GM19099 (cell line): ENCODE results near the gene TMTC1.

ENCODE experiments used
- POLR2A ChIP-seq: IDR thresholded peaks from 3 replicates; pipeline ENCODE4 v1.6.1; 2011; ENCODE audit warnings: low read depth; ENCODE audit not compliant: insufficient read length; ENCODE audit errors: extremely low read depth

TMTC1 gene

GRCh38 chr12:29572938-29573337 lies 210.8 kb downstream of the TMTC1 start:
- no peak for TF ChIP-seq POLR2A

- TF ChIP-seq POLR2A: no peak
These were observed 211.3 kb downstream of the TMTC1 start for GRCh38 chr12:29572464-29572863.

DNA sequence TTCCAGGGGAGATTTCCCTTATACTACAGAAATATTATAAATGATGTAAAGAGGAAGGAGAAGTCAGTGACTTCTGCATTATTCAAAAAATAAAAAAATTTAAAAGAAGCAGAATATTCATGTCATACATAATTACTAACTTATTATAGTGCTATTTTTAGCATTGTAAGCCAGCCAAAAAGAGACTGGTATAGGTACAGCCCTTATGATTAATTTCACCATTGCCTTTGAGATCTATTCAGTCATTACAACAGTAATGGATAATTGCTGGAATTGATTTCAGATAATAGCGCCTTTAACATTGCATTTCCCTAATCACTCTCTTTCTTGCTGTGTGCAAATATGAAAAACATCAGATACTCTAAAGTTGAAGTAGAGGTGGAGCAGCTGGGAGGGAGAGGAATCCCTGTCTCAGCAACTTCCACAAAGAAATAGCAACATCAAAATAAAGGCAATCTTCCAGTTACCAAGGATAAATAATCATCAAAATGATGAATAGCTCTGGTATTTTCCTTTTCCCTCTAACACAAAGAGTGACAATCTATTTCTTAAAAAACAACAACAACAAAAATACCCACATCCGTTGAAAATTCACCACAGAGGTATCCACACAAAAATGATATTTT lies 214.5 kb downstream of the TMTC1 start:
- TF ChIP-seq POLR2A: no peak

GRCh38 chr12:29566441-29566840 lies 217.3 kb downstream of the TMTC1 start:
- no peak for TF ChIP-seq POLR2A

DNA sequence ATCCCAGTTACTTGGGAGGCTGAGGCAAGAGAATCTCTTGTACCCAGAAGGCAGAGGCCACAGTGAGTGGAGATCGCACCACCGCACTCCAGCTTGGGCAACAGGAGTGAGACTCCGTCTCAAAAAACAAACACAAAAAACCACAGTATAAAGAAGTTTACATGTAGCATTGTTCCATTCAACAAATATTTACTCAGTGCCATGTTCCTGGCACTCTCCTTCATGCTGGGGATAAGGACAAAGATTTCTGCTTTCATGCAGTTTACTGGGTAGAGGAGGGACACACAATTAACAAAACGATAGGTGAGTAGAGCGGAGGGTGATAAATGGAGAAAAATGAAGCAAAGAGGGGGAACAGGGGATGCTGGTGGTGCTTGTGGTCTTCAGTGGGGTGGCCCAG lies 218.0 kb downstream of the TMTC1 start:
- TF ChIP-seq POLR2A: no peak

GRCh38 chr12:29564925-29565324 lies 218.8 kb downstream of the TMTC1 start:
- no peak for TF ChIP-seq POLR2A

GRCh38 chr12:29563636-29564035 lies 220.1 kb downstream of the TMTC1 start:
- TF ChIP-seq POLR2A: no peak

DNA sequence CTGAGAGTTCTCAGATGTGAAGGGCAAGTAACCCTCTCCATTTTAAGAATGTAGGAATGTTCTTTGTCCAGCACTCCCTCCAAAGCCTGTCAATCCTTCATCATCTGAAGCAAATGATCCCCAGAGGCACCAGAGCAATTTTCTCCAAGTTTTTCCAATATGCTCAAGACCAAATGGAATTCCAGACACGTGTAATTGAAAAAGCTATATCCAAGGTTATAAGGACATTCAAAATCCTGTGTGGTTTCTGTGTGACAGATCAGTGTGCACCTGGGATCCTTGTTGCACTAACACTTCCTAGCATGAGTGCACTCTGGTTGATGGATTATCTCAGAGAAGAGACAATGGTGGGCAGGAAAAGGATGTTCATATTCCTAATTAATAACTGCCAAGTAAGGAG lies 220.7 kb downstream of the TMTC1 start:
- TF ChIP-seq POLR2A: no peak

- TF ChIP-seq POLR2A: no peak
These were observed 221.5 kb downstream of the TMTC1 start for GRCh38 chr12:29562110-29562804.

DNA sequence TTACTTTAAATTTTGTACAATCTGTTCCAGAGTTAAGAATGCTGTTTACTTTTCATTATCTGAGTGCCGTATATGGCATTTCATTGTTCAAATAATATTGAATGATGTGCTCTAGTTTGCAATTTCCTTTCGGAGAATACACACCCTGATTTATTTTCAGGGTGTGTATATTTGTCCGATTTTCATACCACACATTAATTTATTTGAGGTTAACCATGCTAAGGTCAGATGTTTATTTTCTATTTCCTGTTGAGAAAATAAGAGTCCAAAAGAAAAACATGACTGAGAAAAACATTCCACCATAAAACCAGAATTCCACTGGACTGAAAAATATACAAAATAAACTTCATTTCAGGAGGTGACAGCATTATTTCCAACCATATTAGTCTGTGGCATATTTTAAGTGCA lies 222.1 kb downstream of the TMTC1 start:
- TF ChIP-seq POLR2A: no peak

DNA sequence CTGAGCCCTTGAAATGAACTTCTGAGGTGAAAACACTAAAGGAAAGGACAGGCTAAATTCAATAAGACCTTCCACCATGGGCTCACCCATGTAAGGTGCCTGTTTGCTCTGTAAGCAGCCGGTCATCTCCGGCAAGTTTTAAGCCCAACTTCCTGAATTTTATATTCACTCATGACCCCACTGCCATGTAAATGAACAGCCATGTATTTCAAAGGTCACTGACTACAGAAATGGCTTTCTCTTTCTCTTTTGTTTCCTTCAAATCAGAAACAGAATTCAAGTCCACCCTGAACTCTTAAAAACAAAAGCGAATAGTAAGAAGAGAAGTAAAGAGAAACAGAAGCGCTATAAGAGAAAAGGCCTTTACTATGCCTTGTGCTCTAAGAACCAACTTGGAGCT lies 224.5 kb downstream of the TMTC1 start:
- no peak for TF ChIP-seq POLR2A

GRCh38 chr12:29556363-29556762 lies 227.4 kb downstream of the TMTC1 start:
- no peak for TF ChIP-seq POLR2A

- no peak for TF ChIP-seq POLR2A
These were observed 230.6 kb downstream of the TMTC1 start for GRCh38 chr12:29552994-29553748.

DNA sequence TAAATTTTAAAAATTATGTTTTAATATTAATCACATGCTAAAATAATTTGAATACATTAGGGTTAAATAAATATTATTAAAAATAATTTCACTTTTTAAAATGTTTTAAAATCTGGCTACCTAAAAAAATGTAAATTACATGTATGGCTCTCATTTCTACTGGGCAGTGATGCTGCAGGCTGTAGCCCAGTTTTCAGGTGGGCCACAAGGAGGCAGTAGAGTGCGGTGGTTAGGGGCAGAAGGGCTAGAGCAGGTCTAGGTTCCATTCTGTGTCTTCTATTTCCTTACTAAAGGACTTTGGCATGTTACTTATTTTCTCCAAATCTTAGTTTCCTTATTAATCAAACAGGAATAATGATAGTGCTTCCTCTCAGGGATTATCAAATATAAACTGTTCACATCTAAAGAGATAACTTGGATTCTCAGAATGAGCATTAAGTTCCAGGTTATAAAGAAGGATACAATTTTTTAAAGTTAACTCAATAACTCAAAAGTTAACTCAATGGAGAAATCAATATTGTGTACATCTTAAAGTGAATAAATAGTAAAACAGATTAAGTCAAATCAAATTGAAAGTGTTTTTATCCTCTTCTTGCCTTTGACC lies 231.3 kb downstream of the TMTC1 start:
- no peak for TF ChIP-seq POLR2A

- TF ChIP-seq POLR2A: no peak
These were observed 231.9 kb downstream of the TMTC1 start for GRCh38 chr12:29551812-29552211.
